Activated CD8-positive, alpha-beta T cell treated with anti-CD3 and anti-CD28 coated beads, Interleukin-2, amount 10 ng/mL, durations not matched to agents 7 days and 5 days (primary cell): Measurements from ENCODE around the gene MICAL2. TPM values are rescaled to one million over a fixed set of nuclear protein-coding genes. Genes with fewer than 3 reads are reported as not detected.

Experiments
- ATAC-seq: fragments of 150-1000 bp; cut with Tn5 transposase; one replicate; pipeline ENCODE4 v1.10.0; 2021; ENCODE audit warnings: moderate library complexity
- CTCF ChIA-PET: fragments of 350-600 bp; sonication (Branson Sonifier 250); formaldehyde crosslinking; loops from one replicate; lab custom pipeline; 2021; ENCODE audit warnings: antibody characterized with exemption; lab: Charles Lee
- POLR2A ChIA-PET: fragments of 350-600 bp; sonication (Branson Sonifier 250); formaldehyde crosslinking; loops from one replicate; lab custom pipeline; 2021; ENCODE audit warnings: antibody characterized with exemption; lab: Charles Lee
- DNase-seq: peaks from one replicate; pipeline ENCODE4 v3.0.0-alpha.2; 2020
- H3K27ac Mint-ChIP-seq: one replicate; pipeline ENCODE4 v1.8.0; 2021; ENCODE audit warnings: mild to moderate bottlenecking, mixed read lengths
- H3K27me3 Mint-ChIP-seq: one replicate; pipeline ENCODE4 v1.8.0; 2021; ENCODE audit warnings: low read depth, mixed read lengths
- H3K36me3 Mint-ChIP-seq: one replicate; pipeline ENCODE4 v1.8.0; 2021; ENCODE audit warnings: low read depth, mixed read lengths
- H3K4me1 Mint-ChIP-seq: one replicate; pipeline ENCODE4 v1.8.0; 2021; ENCODE audit warnings: low read depth, mixed read lengths
- H3K4me3 Mint-ChIP-seq: one replicate; pipeline ENCODE4 v1.8.0; 2021; ENCODE audit warnings: mild to moderate bottlenecking, mixed read lengths
- H3K9me3 Mint-ChIP-seq: one replicate; pipeline ENCODE4 v1.8.0; 2022; ENCODE audit warnings: mixed read lengths; ENCODE audit not compliant: insufficient read depth
- total RNA-seq, 2 experiments: library from RNA; stranded (reverse); gene quantifications; one replicate each; pipeline ENCODE4 v1.2.3, GENCODE V29; 2021

MICAL2 gene
- total RNA-seq, 2 experiments from 2014 or later, result 34.9 to 37.5 TPM

DNA sequence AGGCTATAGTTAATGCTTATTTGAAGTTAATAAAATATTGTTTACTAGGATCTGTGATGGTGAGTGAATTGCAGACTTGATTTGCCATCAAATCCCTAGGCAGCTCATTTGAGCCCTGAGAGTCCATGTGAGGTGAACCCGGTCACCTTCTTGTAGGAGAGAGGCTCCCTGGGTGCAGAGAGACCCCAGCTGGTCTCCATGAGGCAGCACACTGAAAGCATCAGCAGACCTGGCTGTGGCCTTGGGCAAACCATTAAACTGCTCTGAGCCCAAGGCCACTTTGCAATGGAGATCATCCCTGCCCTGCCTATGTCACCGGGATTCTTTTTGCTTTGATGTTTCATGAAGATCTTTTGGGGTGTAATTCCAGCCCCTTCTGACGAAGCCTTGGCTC, 125.2 kb downstream of the MICAL2 start:
- peak overlapping the region; percentile 32 for H3K4me3 Mint-ChIP-seq
- peaks cover 30% of the 10 kb centered on the region for H3K4me1 Mint-ChIP-seq
- no peaks in the 10 kb centered on the region for H3K27me3 Mint-ChIP-seq
- H3K27ac Mint-ChIP-seq, result peak overlapping the region; percentile 89
- POLR2A ChIA-PET, result interaction anchor here (1.0 to 2.6 kb wide), 6 partner anchors 11 to 149 kb away, joined by 3 to 21 read pairs (median 6); partner anchors contain the start of gene MICAL2
- H3K36me3 Mint-ChIP-seq, result peaks cover 39% of the 10 kb centered on the region
- H3K9me3 Mint-ChIP-seq, result no peaks in the 10 kb centered on the region
- CTCF ChIA-PET, result interaction anchor here (0.6 to 6.3 kb wide), 48 partner anchors 10 to 390 kb away, joined by 3 to 96 read pairs (median 5); no protein-coding TSS in a partner anchor
- peak; percentile 24 for DNase-seq
- peak; percentile 16 for ATAC-seq

DNA sequence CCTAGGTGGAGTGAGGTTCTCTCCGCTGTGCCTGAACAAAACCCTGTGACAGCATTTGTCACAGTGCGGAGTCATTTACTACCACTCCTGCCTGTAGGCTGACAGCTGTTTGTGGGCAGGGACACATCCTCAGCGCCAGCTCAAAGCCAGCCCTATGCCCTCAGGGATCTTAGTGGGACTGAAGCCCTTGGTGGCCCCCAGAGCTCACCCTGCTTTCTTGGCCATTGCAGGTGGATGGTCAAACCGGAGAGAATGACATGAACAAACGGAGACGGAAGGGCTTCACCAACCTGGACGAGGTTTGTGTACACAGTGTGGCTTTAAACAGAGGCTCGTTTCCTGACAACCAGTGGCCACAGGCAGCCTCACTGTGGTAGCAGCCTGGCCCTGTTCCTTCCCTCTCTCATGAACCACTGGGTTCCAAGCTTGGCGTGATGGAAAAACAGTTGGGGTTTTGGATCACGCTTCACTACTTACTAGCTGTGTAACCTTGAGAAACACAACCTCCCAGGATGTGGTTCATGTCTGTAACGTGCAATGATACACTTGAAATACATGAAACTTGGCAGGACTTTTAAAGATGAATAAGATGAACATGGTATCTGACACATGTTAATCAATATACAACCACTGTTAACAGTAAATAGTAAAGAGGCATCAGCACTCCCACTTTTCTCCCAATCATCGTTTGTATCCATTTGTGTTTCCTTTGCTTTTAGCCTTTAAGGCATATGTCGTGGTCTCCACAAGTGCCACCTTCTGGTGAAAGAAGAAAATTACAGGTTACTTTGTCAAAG, 125.8 kb downstream of the MICAL2 start:
- Mint-ChIP-seq H3K36me3 (peaks cover 37% of the 10 kb centered on the region), H3K4me3 (peak overlapping the region; percentile 32), H3K9me3 (no peaks in the 10 kb centered on the region), H3K27ac (peak overlapping the region; percentile 89), H3K27me3 (no peaks in the 10 kb centered on the region), H3K4me1 (peaks cover 34% of the 10 kb centered on the region)
- peak; percentile 85 for ATAC-seq
- ChIA-PET POLR2A (interaction anchor here (0.9 to 2.6 kb wide), 8 partner anchors 12 to 185 kb away, joined by 3 to 21 read pairs (median 4); partner anchors contain the start of gene MICAL2), CTCF (interaction anchor here (0.6 to 6.3 kb wide), 54 partner anchors 11 to 391 kb away, joined by 3 to 96 read pairs (median 5); no protein-coding TSS in a partner anchor)
- peak; percentile 81 for DNase-seq

DNA sequence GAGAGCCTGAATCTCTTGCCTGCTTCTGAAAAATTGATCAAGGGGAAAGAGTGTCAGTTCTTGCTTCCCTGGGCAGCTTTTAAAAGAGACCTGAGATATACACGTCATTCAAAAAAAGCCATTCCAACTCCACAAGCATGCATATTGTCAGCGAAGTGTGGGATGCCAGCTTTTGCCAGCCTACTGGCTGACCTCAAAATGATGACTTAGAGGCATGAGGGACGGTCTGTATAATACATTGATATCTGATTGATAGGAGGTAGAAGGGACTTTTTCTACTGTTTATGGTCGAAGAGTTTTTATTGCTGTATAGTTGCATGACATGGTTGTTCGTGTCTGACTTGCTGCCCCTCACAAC, 126.3 kb downstream of the MICAL2 start:
- peak overlapping the region; percentile 89 for H3K27ac Mint-ChIP-seq
- H3K9me3 Mint-ChIP-seq, result no peaks in the 10 kb centered on the region
- CTCF ChIA-PET, result interaction anchor here (0.9 to 6.3 kb wide), 41 partner anchors 11 to 392 kb away, joined by 3 to 96 read pairs (median 7); no protein-coding TSS in a partner anchor
- peaks cover 39% of the 10 kb centered on the region for H3K36me3 Mint-ChIP-seq
- H3K4me3 Mint-ChIP-seq, result peak overlapping the region; percentile 32
- H3K27me3 Mint-ChIP-seq, result no peaks in the 10 kb centered on the region
- DNase-seq (no peak), ATAC-seq (no peak)
- POLR2A ChIA-PET, result interaction anchor here (0.9 to 2.6 kb wide), 6 partner anchors 13 to 185 kb away, joined by 3 to 21 read pairs (median 6); partner anchors contain the start of gene MICAL2
- H3K4me1 Mint-ChIP-seq, result peaks cover 39% of the 10 kb centered on the region

DNA sequence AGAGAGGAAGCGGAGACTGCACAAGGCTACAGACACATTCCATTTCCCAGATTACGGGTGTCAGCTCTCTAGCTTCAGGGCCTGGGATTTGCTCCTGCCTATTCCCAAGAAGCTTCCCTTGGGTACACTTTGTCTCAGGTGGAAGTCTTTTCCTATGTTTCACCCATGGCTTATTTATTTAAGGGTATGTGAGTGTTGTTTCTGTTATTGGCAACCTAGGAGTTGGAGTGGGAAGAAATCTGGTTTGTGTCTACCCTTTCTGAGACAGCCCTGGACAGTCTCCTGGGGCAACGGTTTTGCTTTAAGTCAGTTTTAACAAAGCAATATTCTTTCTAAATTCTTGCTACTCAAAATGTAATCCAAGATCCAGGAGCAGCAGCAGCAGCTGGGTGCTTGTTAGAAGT, 127.0 kb downstream of the MICAL2 start:
- Mint-ChIP-seq H3K4me1 (peaks cover 45% of the 10 kb centered on the region), H3K4me3 (no peak overlapping the region), H3K9me3 (no peaks in the 10 kb centered on the region), H3K27me3 (no peaks in the 10 kb centered on the region), H3K36me3 (peaks cover 34% of the 10 kb centered on the region), H3K27ac (peak overlapping the region; percentile 55)
- ChIA-PET POLR2A (interaction anchor here (0.9 to 2.6 kb wide), 3 partner anchors 13 to 186 kb away, joined by 3 to 21 read pairs (median 4); no protein-coding TSS in a partner anchor), CTCF (interaction anchor here (0.9 to 6.3 kb wide), 32 partner anchors 11 to 193 kb away, joined by 3 to 96 read pairs (median 8); no protein-coding TSS in a partner anchor)
- ATAC-seq (no peak), DNase-seq (no peak)

DNA sequence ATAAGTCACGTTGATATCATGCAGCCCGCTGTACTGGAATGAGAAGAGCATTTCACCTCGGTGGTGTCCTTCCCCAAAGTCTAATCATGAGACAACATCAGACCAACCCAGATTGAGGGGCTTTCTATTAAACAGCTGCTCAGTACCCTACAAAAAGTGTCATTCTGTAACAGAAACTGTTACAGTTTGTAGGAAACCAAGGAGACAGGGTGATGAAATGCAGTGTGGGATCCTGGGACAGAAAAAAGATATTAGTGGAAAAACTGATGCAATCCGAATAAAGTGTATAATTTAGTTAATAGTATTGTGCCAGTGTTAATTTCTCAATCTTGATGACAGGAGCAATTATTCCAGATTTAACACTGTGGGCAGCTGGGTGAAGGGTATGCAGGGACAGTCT, 128.0 kb downstream of the MICAL2 start:
- CTCF ChIA-PET, result interaction anchor here (1.0 to 6.3 kb wide), 12 partner anchors 18 to 194 kb away, joined by 3 to 96 read pairs (median 8); no protein-coding TSS in a partner anchor
- DNase-seq (no peak), ATAC-seq (no peak)
- no peaks in the 10 kb centered on the region for H3K9me3 Mint-ChIP-seq
- H3K27ac Mint-ChIP-seq, result no peak overlapping the region
- peaks cover 26% of the 10 kb centered on the region for H3K36me3 Mint-ChIP-seq
- POLR2A ChIA-PET, result interaction anchor here (0.7 kb wide), 1 partner anchor 38 kb away, joined by 3 read pairs; no protein-coding TSS in a partner anchor
- H3K4me1 Mint-ChIP-seq, result peaks cover 55% of the 10 kb centered on the region
- no peaks in the 10 kb centered on the region for H3K27me3 Mint-ChIP-seq
- no peak overlapping the region for H3K4me3 Mint-ChIP-seq

DNA sequence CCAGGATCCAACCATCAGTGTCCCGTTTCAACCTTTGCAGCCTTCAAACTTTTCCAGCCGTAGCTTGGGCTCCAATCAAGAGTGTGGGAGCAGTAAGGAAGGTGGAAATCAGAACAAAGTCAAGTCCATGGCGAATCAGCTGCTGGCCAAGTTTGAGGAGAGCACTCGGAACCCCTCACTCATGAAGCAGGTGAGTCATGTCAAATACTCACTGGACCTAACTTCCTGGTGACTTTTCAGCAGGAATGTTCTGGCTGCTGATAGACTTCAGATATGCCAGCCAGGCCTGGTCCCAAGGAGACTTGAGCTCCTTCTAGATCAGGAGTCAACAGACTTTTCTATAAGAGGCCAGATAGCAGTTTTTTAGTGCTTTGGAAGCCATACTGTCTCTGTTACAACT, 129.0 kb downstream of the MICAL2 start:
- Mint-ChIP-seq H3K4me3 (no peak overlapping the region), H3K27me3 (no peaks in the 10 kb centered on the region), H3K36me3 (peaks cover 24% of the 10 kb centered on the region), H3K27ac (no peak overlapping the region), H3K9me3 (no peaks in the 10 kb centered on the region), H3K4me1 (peaks cover 55% of the 10 kb centered on the region)
- ATAC-seq (no peak), DNase-seq (no peak)
- POLR2A ChIA-PET, result interaction anchor here (0.7 kb wide), 1 partner anchor 43 kb away, joined by 3 read pairs; no protein-coding TSS in a partner anchor
- CTCF ChIA-PET, result interaction anchor here (1.1 to 5.8 kb wide), 6 partner anchors 14 to 195 kb away, joined by 3 to 52 read pairs (median 7); no protein-coding TSS in a partner anchor

DNA sequence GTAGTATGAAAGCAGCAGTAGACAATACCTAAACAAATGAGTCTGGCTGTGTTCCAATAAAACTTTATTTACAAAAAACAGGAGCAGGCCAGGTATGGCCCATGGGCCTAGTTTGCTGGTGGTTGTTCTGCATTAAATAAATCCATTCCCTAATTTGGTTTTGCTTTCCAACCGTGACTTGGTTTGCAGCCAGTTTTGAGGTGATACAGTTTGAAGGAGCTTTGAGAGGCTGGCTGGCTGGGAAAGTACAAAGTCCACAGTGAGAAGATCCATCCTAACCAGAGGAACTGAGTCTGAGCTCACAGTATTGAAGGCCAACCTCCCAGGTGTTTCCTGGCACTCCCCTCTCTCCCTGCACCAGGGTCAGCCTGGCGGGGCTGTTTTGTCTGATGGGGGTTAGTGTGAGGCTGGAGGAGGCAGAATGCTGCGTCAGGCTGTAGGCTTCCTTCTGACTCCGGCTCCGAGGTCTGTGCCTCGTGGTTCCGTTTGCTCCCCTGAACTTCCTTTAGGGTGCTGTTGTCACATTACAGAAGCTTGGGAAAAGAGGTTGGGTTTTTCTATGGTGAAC, 129.5 kb downstream of the MICAL2 start:
- Mint-ChIP-seq H3K36me3 (peaks cover 19% of the 10 kb centered on the region), H3K4me1 (peaks cover 50% of the 10 kb centered on the region), H3K27ac (no peak overlapping the region), H3K27me3 (no peaks in the 10 kb centered on the region), H3K9me3 (no peaks in the 10 kb centered on the region), H3K4me3 (no peak overlapping the region)
- no peak for ATAC-seq
- ChIA-PET CTCF (interaction anchor here (0.9 to 5.8 kb wide), 5 partner anchors 15 to 195 kb away, joined by 3 to 52 read pairs (median 6); no protein-coding TSS in a partner anchor), POLR2A (interaction anchor here (0.6 to 0.7 kb wide), 2 partner anchors 43 to 363 kb away, joined by 3 read pairs; no protein-coding TSS in a partner anchor)
- DNase-seq, result no peak

DNA sequence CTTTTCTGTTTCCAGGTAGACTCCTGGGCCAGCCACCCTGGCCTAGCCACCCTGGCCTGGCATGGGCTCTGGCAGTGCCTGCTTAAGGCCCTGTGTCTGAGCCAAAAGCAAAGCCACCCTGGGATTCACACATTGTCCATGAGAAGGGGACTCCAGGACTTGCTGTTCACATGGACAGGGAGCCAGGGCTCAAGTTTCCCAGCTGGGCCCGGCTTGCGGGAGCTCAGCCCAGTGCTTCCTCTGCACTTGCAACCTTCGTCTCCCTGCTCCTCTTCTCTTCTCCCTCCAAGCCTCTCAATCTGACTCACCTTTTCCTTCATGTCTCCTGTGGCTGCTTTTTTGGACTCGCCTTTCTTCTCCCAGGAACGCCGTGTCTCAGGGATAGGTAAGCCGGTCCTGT, 130.3 kb downstream of the MICAL2 start:
- no peak overlapping the region for H3K4me3 Mint-ChIP-seq
- H3K9me3 Mint-ChIP-seq, result no peaks in the 10 kb centered on the region
- H3K27me3 Mint-ChIP-seq, result no peaks in the 10 kb centered on the region
- H3K36me3 Mint-ChIP-seq, result peaks cover 14% of the 10 kb centered on the region
- POLR2A ChIA-PET, result no interaction called here
- peak overlapping the region; percentile 58 for H3K27ac Mint-ChIP-seq
- DNase-seq (no peak), ATAC-seq (no peak)
- H3K4me1 Mint-ChIP-seq, result peaks cover 42% of the 10 kb centered on the region
- CTCF ChIA-PET, result interaction anchor here (0.9 to 5.8 kb wide), 3 partner anchors 41 to 196 kb away, joined by 3 to 52 read pairs (median 8); no protein-coding TSS in a partner anchor

DNA sequence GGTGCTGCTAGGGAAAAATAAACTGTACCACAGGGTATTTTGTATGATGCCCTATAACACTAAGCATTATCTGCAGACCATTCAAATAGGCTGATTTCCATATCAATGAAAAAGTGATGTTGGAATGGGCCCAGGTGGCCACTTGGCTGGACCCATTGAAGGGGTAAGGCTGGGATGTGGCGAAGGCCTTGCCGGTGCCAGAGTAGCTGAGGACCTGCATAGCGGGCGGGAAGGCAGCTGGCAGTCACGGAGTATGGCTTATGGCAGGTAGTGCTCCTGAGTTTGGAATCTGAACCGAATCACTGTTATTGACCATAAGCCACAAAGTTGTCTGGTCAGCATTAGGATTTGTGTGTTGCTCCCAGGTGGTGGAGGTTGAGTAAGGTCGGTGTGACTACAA, 131.0 kb downstream of the MICAL2 start:
- peaks cover 35% of the 10 kb centered on the region for H3K4me1 Mint-ChIP-seq
- ChIA-PET CTCF (interaction anchor here (1.3 to 1.6 kb wide), 2 partner anchors 40 to 193 kb away, joined by 5 to 8 read pairs; no protein-coding TSS in a partner anchor), POLR2A (no interaction called here)
- H3K36me3 Mint-ChIP-seq, result peaks cover 14% of the 10 kb centered on the region
- H3K27me3 Mint-ChIP-seq, result no peaks in the 10 kb centered on the region
- H3K27ac Mint-ChIP-seq, result no peak overlapping the region
- no peaks in the 10 kb centered on the region for H3K9me3 Mint-ChIP-seq
- no peak for ATAC-seq
- no peak for DNase-seq
- no peak overlapping the region for H3K4me3 Mint-ChIP-seq

- POLR2A ChIA-PET, result no interaction called here
- DNase-seq, result peak; percentile 47
- Mint-ChIP-seq H3K4me3 (peak overlapping the region; percentile 10), H3K36me3 (peaks cover 8% of the 10 kb centered on the region), H3K9me3 (no peaks in the 10 kb centered on the region), H3K27me3 (no peaks in the 10 kb centered on the region), H3K4me1 (peaks cover 28% of the 10 kb centered on the region), H3K27ac (peak overlapping the region; percentile 35)
- peak; percentile 58 for ATAC-seq
- CTCF ChIA-PET, result interaction anchor here (1.2 to 2.0 kb wide), 5 partner anchors 18 to 194 kb away, joined by 3 to 8 read pairs (median 4); no protein-coding TSS in a partner anchor
These were observed 131.7 kb downstream of the MICAL2 start for GRCh38 chr11:12241971-12242672.
